ENCODE measurements around the gene SSBP3.

GRCh38 chr1:54177726-54178125, 228.5 kb downstream of the SSBP3 start:
- TF ChIP-seq CTCF (IDR thresholded peaks at IDR 0.05; ENCODE audit: low read depth, low read length, missing input control) (no peak), JUND (IDR thresholded peaks at IDR 0.05) (no peak), MAX (IDR thresholded peaks at IDR 0.05) (no peak), SP1 (IDR thresholded peaks at IDR 0.05) (no peak), ATF3 (IDR thresholded peaks at IDR 0.05) (no peak), RAD21 (IDR thresholded peaks at IDR 0.05) (no peak), GABPA (IDR thresholded peaks at IDR 0.05 in 1 of 2, conservative IDR thresholded peaks at IDR 0.05 in 1 of 2) (no peak), TAF1 (conservative IDR thresholded peaks at IDR 0.05) (no peak), NR2F2 (IDR thresholded peaks at IDR 0.05) (no peak), REST (IDR thresholded peaks at IDR 0.05) (no peak), FOXA1 (IDR thresholded peaks at IDR 0.05) (no peak), ZBTB33 (IDR thresholded peaks at IDR 0.05) (no peak), YY1 (IDR thresholded peaks at IDR 0.05) (no peak), EGR1 (IDR thresholded peaks at IDR 0.05; ENCODE audit: low read depth in 2 of 2) (no peak)

Data from liver (tissue), 3 donors.